H9 (cell line): ENCODE data around the gene LEKR1. TPM values are rescaled to one million over a fixed set of nuclear protein-coding genes. Genes with fewer than 3 reads are reported as not detected.

Experiments
- DNase-seq: peaks from one replicate; pipeline ENCODE4 v3.0.0-alpha.2; 2017
- H2AFZ ChIP-seq: one replicate; pipeline ENCODE4 v1.6.1; 2013; ENCODE audit warnings: mild to moderate bottlenecking, low read length, control low read depth, moderate library complexity
- H2AK5ac ChIP-seq: 2 replicates; pipeline ENCODE4 v1.6.1; 2013; ENCODE audit warnings: low read length, control low read depth, mixed read lengths; ENCODE audit not compliant: insufficient read length
- H2BK120ac ChIP-seq: one replicate; pipeline ENCODE4 v1.6.1; 2013; ENCODE audit warnings: low read depth, mild to moderate bottlenecking, low read length, control low read depth, inconsistent platforms; ENCODE audit not compliant: poor library complexity, severe bottlenecking
- H2BK12ac ChIP-seq: 2 replicates; pipeline ENCODE4 v1.6.1; 2013; ENCODE audit warnings: low read length, control low read depth, mixed read lengths, low read depth; ENCODE audit not compliant: insufficient read length
- H2BK15ac ChIP-seq: 2 replicates; pipeline ENCODE4 v1.6.1; 2013; ENCODE audit warnings: low read depth, low read length, control low read depth
- H2BK20ac ChIP-seq: one replicate; pipeline ENCODE4 v1.6.1; 2013; ENCODE audit warnings: low read depth, mild to moderate bottlenecking, low read length, control low read depth, inconsistent platforms; ENCODE audit not compliant: poor library complexity, severe bottlenecking
- H2BK5ac ChIP-seq: 2 replicates; pipeline ENCODE4 v1.6.1; 2013; ENCODE audit warnings: low read length, control low read depth, mixed read lengths; ENCODE audit not compliant: insufficient read length
- H3K14ac ChIP-seq: 2 replicates; pipeline ENCODE4 v1.6.1; 2013; ENCODE audit warnings: low read length, control low read depth; ENCODE audit not compliant: insufficient read depth
- H3K18ac ChIP-seq: 2 replicates; pipeline ENCODE4 v1.6.1; 2013; ENCODE audit warnings: low read depth, mild to moderate bottlenecking, mixed read lengths, low read length, control low read depth; ENCODE audit not compliant: insufficient read length
- H3K23ac ChIP-seq: 2 replicates; pipeline ENCODE4 v1.6.1; 2013; ENCODE audit warnings: low read length, control low read depth, mixed read lengths, low read depth; ENCODE audit not compliant: insufficient read length
- H3K23me2 ChIP-seq: 2 replicates; pipeline ENCODE4 v1.6.1; 2013; ENCODE audit warnings: low read depth, mild to moderate bottlenecking, mixed read lengths, low read length, control low read depth; ENCODE audit not compliant: insufficient read length, poor library complexity, severe bottlenecking
- H3K27ac ChIP-seq: 2 replicates; pipeline ENCODE4 v1.5.1; 2013; ENCODE audit warnings: low read length, control low read depth, mixed read lengths, low read depth; ENCODE audit not compliant: insufficient read length
- H3K27me3 ChIP-seq: 2 replicates; pipeline ENCODE4 v1.6.1; 2013; ENCODE audit warnings: low read length, control low read depth, inconsistent platforms; ENCODE audit not compliant: insufficient read depth
- H3K4ac ChIP-seq: 2 replicates; pipeline ENCODE4 v1.6.1; 2013; ENCODE audit warnings: low read depth, mild to moderate bottlenecking, control low read depth, inconsistent platforms, low read length, moderate library complexity
- H3K4me1 ChIP-seq: 2 replicates; pipeline ENCODE4 v1.6.1; 2013; ENCODE audit warnings: low read length, control low read depth, inconsistent platforms; ENCODE audit not compliant: insufficient read depth
- H3K4me2 ChIP-seq: 2 replicates; pipeline ENCODE4 v1.6.1; 2013; ENCODE audit warnings: low read length, control low read depth, mixed read lengths; ENCODE audit not compliant: insufficient read length, insufficient read depth
- H3K56ac ChIP-seq: 2 replicates; pipeline ENCODE4 v1.6.1; 2013; ENCODE audit warnings: low read depth, mild to moderate bottlenecking, mixed read lengths, low read length, control low read depth; ENCODE audit not compliant: insufficient read length
- H3K79me1 ChIP-seq: 2 replicates; pipeline ENCODE4 v1.6.1; 2013; ENCODE audit warnings: low read depth, mild to moderate bottlenecking, moderate library complexity, low read length, control low read depth, inconsistent platforms; ENCODE audit not compliant: insufficient read depth, poor library complexity, severe bottlenecking
- H3K79me2 ChIP-seq: 2 replicates; pipeline ENCODE4 v1.6.1; 2013; ENCODE audit warnings: low read length, control low read depth, inconsistent platforms; ENCODE audit not compliant: insufficient read depth
- H3K9ac ChIP-seq: 2 replicates; pipeline ENCODE4 v1.6.1; 2013; ENCODE audit warnings: low read length, control low read depth, mixed read lengths; ENCODE audit not compliant: insufficient read length; ENCODE audit errors: extremely low read depth
- H3K9me3 ChIP-seq: one replicate; pipeline ENCODE4 v1.6.1; 2013; ENCODE audit warnings: low read depth, low read length, inconsistent platforms; ENCODE audit not compliant: control insufficient read depth
- H3T11ph ChIP-seq: one replicate; pipeline ENCODE4 v1.6.1; 2013; ENCODE audit warnings: mild to moderate bottlenecking, low read length, control low read depth, inconsistent platforms
- H4K20me1 ChIP-seq: one replicate; pipeline ENCODE4 v1.6.1; 2013; ENCODE audit not compliant: control insufficient read depth, insufficient read length, insufficient read depth
- H4K5ac ChIP-seq: 2 replicates; pipeline ENCODE4 v1.6.1; 2013; ENCODE audit warnings: low read depth, mild to moderate bottlenecking, mixed read lengths, low read length, control low read depth; ENCODE audit not compliant: insufficient read length
- H4K8ac ChIP-seq: replicated peaks from 2 replicates; pipeline ENCODE4 v1.6.1; 2013; ENCODE audit warnings: low read length, control low read depth, mixed read lengths, low read depth; ENCODE audit not compliant: insufficient read length
- H4K91ac ChIP-seq: 2 replicates; pipeline ENCODE4 v1.6.1; 2013; ENCODE audit warnings: low read depth, mild to moderate bottlenecking, moderate library complexity, mixed read lengths, low read length, control low read depth; ENCODE audit not compliant: insufficient read length
- H3K27ac Mint-ChIP-seq, 3 experiments: 2 replicates in 2 of 3; 3 replicates in 1 of 3; pipeline ENCODE4 v1.8.0; 2020 to 2021; ENCODE audit warnings: mixed read lengths in 3 of 3, mild to moderate bottlenecking in 1 of 3, moderate library complexity in 1 of 3
- H3K27me3 Mint-ChIP-seq: 2 replicates; pipeline ENCODE4 v1.8.0; 2021; ENCODE audit warnings: low read depth, mild to moderate bottlenecking, moderate library complexity, mixed read lengths
- H3K36me3 Mint-ChIP-seq, 3 experiments: 2 replicates in 2 of 3; 3 replicates in 1 of 3; pipeline ENCODE4 v1.8.0; 2020 to 2021; ENCODE audit warnings: low read depth in 3 of 3, mixed read lengths in 3 of 3; ENCODE audit not compliant: insufficient read depth in 1 of 3
- H3K4me1 Mint-ChIP-seq, 2 experiments: 2 replicates each; pipeline ENCODE4 v1.8.0; 2020; ENCODE audit warnings: mixed read lengths in 2 of 2
- H3K4me3 Mint-ChIP-seq, 2 experiments: 2 replicates in 1 of 2; 3 replicates in 1 of 2; pipeline ENCODE4 v1.8.0; 2020 to 2021; ENCODE audit warnings: mild to moderate bottlenecking in 2 of 2, mixed read lengths in 2 of 2, moderate library complexity in 1 of 2
- H3K9me3 Mint-ChIP-seq, 2 experiments: 2 replicates in 1 of 2; 3 replicates in 1 of 2; pipeline ENCODE4 v1.8.0; 2020; ENCODE audit warnings: mild to moderate bottlenecking in 2 of 2, mixed read lengths in 2 of 2, moderate library complexity in 1 of 2
- CTCF ChIP-seq: fragments of 200-600 bp; sonication (generic); conservative IDR thresholded peaks from 3 replicates; pipeline ENCODE4 v1.8.0; 2021; ENCODE audit warnings: antibody characterized with exemption, mild to moderate bottlenecking
- total RNA-seq: library from RNA; stranded (reverse); gene quantifications from 2 replicates; pipeline ENCODE4 v1.2.1, GENCODE V29; 2021

LEKR1 gene
- total RNA-seq, 1 experiment from 2014 or later: not detected

GRCh38 chr3:156790156-156790555 is 36.0 kb upstream of the LEKR1 start:
- Histone ChIP-seq H2AK5ac (no peak overlapping the region), H3K27ac (no peak overlapping the region), H3K79me2 (no peaks in the 10 kb centered on the region), H3K14ac (no peak overlapping the region), H4K5ac (no peak overlapping the region), H3K4me1 (no peaks in the 10 kb centered on the region), H4K8ac (no peak overlapping the region), H2BK20ac (no peak overlapping the region), H2BK12ac (no peak overlapping the region), H2BK5ac (no peak overlapping the region), H3K9me3 (no peaks in the 10 kb centered on the region), H3K79me1 (no peaks in the 10 kb centered on the region), H2AFZ (no peak overlapping the region), H3K4me2 (no peak overlapping the region), H3K9ac (no peak overlapping the region), H2BK15ac (no peak overlapping the region), H2BK120ac (no peak overlapping the region), H3T11ph (no peak overlapping the region), H3K56ac (no peak overlapping the region), H3K23me2 (no peaks in the 10 kb centered on the region), H4K91ac (no peak overlapping the region), H3K18ac (no peak overlapping the region), H3K23ac (no peak overlapping the region), H4K20me1 (no peaks in the 10 kb centered on the region), H3K4ac (no peak overlapping the region), H3K27me3 (no peaks in the 10 kb centered on the region)
- Mint-ChIP-seq H3K27me3 (no peaks in the 10 kb centered on the region), H3K4me3 (no peak overlapping the region), H3K4me1 (peaks cover 6 to 11% of the 10 kb centered on the region in 2 experiments; a peak in 2 of 4 replicates), H3K9me3 (no peaks in the 10 kb centered on the region), H3K36me3 (no peaks in the 10 kb centered on the region), H3K27ac (no peak overlapping the region)
- DNase-seq: no peak
- TF ChIP-seq CTCF: no peak
